WTC11 (cell line): ENCODE results near the gene SMAD6. TPM values are rescaled to one million over a fixed set of nuclear protein-coding genes. Genes with fewer than 3 reads are reported as not detected.

ENCODE experiments used
- ATAC-seq: fragments of 200-7000 bp; cut with Tn5 transposase; 2 replicates; pipeline ENCODE4 v1.10.0; 2021; ENCODE audit warnings: mild to moderate bottlenecking, moderate library complexity
- CTCF ChIA-PET: fragments of 300-600 bp; sonication (Branson Sonifier 250); formaldehyde crosslinking; loops from one replicate; lab custom pipeline; 2021; ENCODE audit warnings: antibody characterized with exemption; lab: Charles Lee
- POLR2A ChIA-PET: fragments of 350-600 bp; sonication (Branson Sonifier 250); formaldehyde crosslinking; loops from one replicate; lab custom pipeline; 2021; ENCODE audit warnings: antibody characterized with exemption; lab: Charles Lee
- DNase-seq: peaks from one replicate; pipeline ENCODE4 v3.0.0; 2021; ENCODE audit warnings: low spot score
- H3K27ac Mint-ChIP-seq: 2 replicates; pipeline ENCODE4 v1.8.0; 2021; ENCODE audit warnings: mixed read lengths
- H3K27me3 Mint-ChIP-seq: 2 replicates; pipeline ENCODE4 v1.8.0; 2021; ENCODE audit warnings: low read depth, mild to moderate bottlenecking, moderate library complexity, mixed read lengths
- H3K36me3 Mint-ChIP-seq: 2 replicates; pipeline ENCODE4 v1.8.0; 2021; ENCODE audit warnings: mixed read lengths
- H3K4me1 Mint-ChIP-seq: 2 replicates; pipeline ENCODE4 v1.8.0; 2022; ENCODE audit warnings: mixed read lengths
- H3K4me3 Mint-ChIP-seq: 2 replicates; pipeline ENCODE4 v1.8.0; 2021; ENCODE audit warnings: mild to moderate bottlenecking, moderate library complexity, mixed read lengths
- H3K9me3 Mint-ChIP-seq: 2 replicates; pipeline ENCODE4 v1.8.0; 2021; ENCODE audit warnings: mixed read lengths
- FOXK1 ChIP-seq: sonication (generic); formaldehyde crosslinking; IDR thresholded peaks from 2 replicates; pipeline ENCODE4 v1.8.0; 2022; ENCODE audit warnings: mild to moderate bottlenecking, moderate library complexity, missing genetic modification reagents
- GABPB1 ChIP-seq: sonication (generic); formaldehyde crosslinking; IDR thresholded peaks from 2 replicates; pipeline ENCODE4 v1.8.1; 2023; ENCODE audit warnings: mild to moderate bottlenecking, missing genetic modification reagents
- GRHL2 ChIP-seq: fragments of 250-450 bp; sonication (Bioruptor Pico); IDR thresholded peaks from 2 replicates; pipeline ENCODE4 v1.8.0; 2022; ENCODE audit warnings: mild to moderate bottlenecking, moderate library complexity; ENCODE audit not compliant: insufficient replicate concordance, severe bottlenecking
- JAZF1 ChIP-seq: fragments of 250-450 bp; sonication (Bioruptor Pico); IDR thresholded peaks from 2 replicates; pipeline ENCODE4 v1.9.0; 2021; ENCODE audit warnings: moderate library complexity, mild to moderate bottlenecking, inconsistent platforms
- SP1 ChIP-seq: sonication (generic); formaldehyde crosslinking; conservative IDR thresholded peaks from 2 replicates; pipeline ENCODE4 v1.8.1; 2022; ENCODE audit warnings: missing genetic modification reagents
- TEAD1 ChIP-seq: sonication (generic); formaldehyde crosslinking; IDR thresholded peaks from 2 replicates; pipeline ENCODE4 v1.8.0; 2022; ENCODE audit warnings: mild to moderate bottlenecking, missing genetic modification reagents
- TEAD4 ChIP-seq: sonication (generic); formaldehyde crosslinking; IDR thresholded peaks from 2 replicates; pipeline ENCODE4 v1.8.0; 2022; ENCODE audit warnings: mild to moderate bottlenecking, missing genetic modification reagents
- ZNF121 ChIP-seq: sonication (generic); formaldehyde crosslinking; IDR thresholded peaks from 2 replicates; pipeline ENCODE4 v1.8.0; 2023; ENCODE audit warnings: missing genetic modification reagents
- ZNF219 ChIP-seq: sonication (generic); formaldehyde crosslinking; IDR thresholded peaks from 2 replicates; pipeline ENCODE4 v1.8.0; 2023; ENCODE audit warnings: missing genetic modification reagents, mild to moderate bottlenecking, borderline replicate concordance
- ZNF232 ChIP-seq: sonication (generic); formaldehyde crosslinking; IDR thresholded peaks from 2 replicates; pipeline ENCODE4 v1.8.0; 2022; ENCODE audit warnings: mild to moderate bottlenecking, missing genetic modification reagents
- ZNF416 ChIP-seq: fragments of 250-450 bp; sonication (Bioruptor Pico); IDR thresholded peaks from 2 replicates; pipeline ENCODE4 v1.9.0; 2021; ENCODE audit warnings: mild to moderate bottlenecking, inconsistent platforms
- ZNF423 ChIP-seq: fragments of 250-450 bp; sonication (Bioruptor Pico); IDR thresholded peaks from 2 replicates; pipeline ENCODE4 v2.1.2; 2022; ENCODE audit warnings: mild to moderate bottlenecking, moderate library complexity
- total RNA-seq: library from RNA; stranded (reverse); gene quantifications from 3 replicates; pipeline ENCODE4 v1.2.3, GENCODE V29; 2021
- TF ChIP-seq, protein P1 (sequence below): sonication (generic); formaldehyde crosslinking; IDR thresholded peaks from 2 replicates; pipeline ENCODE4 v1.8.1; 2022; ENCODE audit warnings: mild to moderate bottlenecking, missing genetic modification reagents, moderate library complexity, borderline replicate concordance
- TF ChIP-seq, protein P2 (sequence below): sonication (generic); formaldehyde crosslinking; IDR thresholded peaks from 2 replicates; pipeline ENCODE4 v1.8.1; 2023; ENCODE audit warnings: mild to moderate bottlenecking, missing genetic modification reagents
- TF ChIP-seq, protein P3 (sequence below): fragments of 250-450 bp; sonication (Bioruptor Pico); IDR thresholded peaks from 2 replicates; pipeline ENCODE4 v1.9.0; 2021; ENCODE audit warnings: mild to moderate bottlenecking, borderline replicate concordance
- TF ChIP-seq, protein P4 (sequence below): sonication (generic); formaldehyde crosslinking; conservative IDR thresholded peaks from 2 replicates; pipeline ENCODE4 v1.8.1; 2022; ENCODE audit warnings: mild to moderate bottlenecking, missing genetic modification reagents
- TF ChIP-seq, protein P5 (sequence below): sonication (generic); formaldehyde crosslinking; IDR thresholded peaks from 2 replicates; pipeline ENCODE4 v1.8.1; 2022; ENCODE audit warnings: low read depth, mild to moderate bottlenecking, moderate library complexity, missing genetic modification reagents, borderline replicate concordance
- TF ChIP-seq, protein P6 (sequence below): sonication (generic); formaldehyde crosslinking; IDR thresholded peaks from 2 replicates; pipeline ENCODE4 v1.8.0; 2023; ENCODE audit warnings: missing genetic modification reagents, mild to moderate bottlenecking, borderline replicate concordance

SMAD6 gene
- total RNA-seq, 1 experiment from 2014 or later = 13.9 TPM

- Mint-ChIP-seq H3K4me1 (peaks cover 23% of the 10 kb centered on the region), H3K9me3 (0 out of 2 replicates have a peak, but pooled peaks cover 4% of the 10 kb centered on the region), H3K27me3 (no peaks in the 10 kb centered on the region; the same call in 1 of the 2 replicates), H3K36me3 (no peaks in the 10 kb centered on the region), H3K4me3 (no peak overlapping the region), H3K27ac (no peak overlapping the region)
- peak; percentile 89 for ATAC-seq
- POLR2A ChIA-PET = no interaction called here
- CTCF ChIA-PET = interaction anchor here (0.8 to 2.1 kb wide), 4 partner anchors 14 to 100 kb away, joined by 3 to 9 read pairs (median 6); no protein-coding TSS in a partner anchor
- peak; percentile 58 for DNase-seq
- peak; percentile 71 for TF ChIP-seq GABPB1 (CRISPR knock-in tag)
- TF ChIP-seq, protein P1, sequence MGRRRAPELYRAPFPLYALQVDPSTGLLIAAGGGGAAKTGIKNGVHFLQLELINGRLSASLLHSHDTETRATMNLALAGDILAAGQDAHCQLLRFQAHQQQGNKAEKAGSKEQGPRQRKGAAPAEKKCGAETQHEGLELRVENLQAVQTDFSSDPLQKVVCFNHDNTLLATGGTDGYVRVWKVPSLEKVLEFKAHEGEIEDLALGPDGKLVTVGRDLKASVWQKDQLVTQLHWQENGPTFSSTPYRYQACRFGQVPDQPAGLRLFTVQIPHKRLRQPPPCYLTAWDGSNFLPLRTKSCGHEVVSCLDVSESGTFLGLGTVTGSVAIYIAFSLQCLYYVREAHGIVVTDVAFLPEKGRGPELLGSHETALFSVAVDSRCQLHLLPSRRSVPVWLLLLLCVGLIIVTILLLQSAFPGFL (CRISPR knock-in tag) = no peak
- TF ChIP-seq, protein P2, sequence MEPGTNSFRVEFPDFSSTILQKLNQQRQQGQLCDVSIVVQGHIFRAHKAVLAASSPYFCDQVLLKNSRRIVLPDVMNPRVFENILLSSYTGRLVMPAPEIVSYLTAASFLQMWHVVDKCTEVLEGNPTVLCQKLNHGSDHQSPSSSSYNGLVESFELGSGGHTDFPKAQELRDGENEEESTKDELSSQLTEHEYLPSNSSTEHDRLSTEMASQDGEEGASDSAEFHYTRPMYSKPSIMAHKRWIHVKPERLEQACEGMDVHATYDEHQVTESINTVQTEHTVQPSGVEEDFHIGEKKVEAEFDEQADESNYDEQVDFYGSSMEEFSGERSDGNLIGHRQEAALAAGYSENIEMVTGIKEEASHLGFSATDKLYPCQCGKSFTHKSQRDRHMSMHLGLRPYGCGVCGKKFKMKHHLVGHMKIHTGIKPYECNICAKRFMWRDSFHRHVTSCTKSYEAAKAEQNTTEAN (CRISPR knock-in tag) = no peak
- no peak for TF ChIP-seq ZNF232 (CRISPR knock-in tag)
- no peak for TF ChIP-seq GRHL2 (CRISPR knock-in tag)
- TF ChIP-seq ZNF416 (CRISPR knock-in tag) = no peak
- TF ChIP-seq JAZF1 (CRISPR knock-in tag) = no peak
- TF ChIP-seq, protein P3, sequence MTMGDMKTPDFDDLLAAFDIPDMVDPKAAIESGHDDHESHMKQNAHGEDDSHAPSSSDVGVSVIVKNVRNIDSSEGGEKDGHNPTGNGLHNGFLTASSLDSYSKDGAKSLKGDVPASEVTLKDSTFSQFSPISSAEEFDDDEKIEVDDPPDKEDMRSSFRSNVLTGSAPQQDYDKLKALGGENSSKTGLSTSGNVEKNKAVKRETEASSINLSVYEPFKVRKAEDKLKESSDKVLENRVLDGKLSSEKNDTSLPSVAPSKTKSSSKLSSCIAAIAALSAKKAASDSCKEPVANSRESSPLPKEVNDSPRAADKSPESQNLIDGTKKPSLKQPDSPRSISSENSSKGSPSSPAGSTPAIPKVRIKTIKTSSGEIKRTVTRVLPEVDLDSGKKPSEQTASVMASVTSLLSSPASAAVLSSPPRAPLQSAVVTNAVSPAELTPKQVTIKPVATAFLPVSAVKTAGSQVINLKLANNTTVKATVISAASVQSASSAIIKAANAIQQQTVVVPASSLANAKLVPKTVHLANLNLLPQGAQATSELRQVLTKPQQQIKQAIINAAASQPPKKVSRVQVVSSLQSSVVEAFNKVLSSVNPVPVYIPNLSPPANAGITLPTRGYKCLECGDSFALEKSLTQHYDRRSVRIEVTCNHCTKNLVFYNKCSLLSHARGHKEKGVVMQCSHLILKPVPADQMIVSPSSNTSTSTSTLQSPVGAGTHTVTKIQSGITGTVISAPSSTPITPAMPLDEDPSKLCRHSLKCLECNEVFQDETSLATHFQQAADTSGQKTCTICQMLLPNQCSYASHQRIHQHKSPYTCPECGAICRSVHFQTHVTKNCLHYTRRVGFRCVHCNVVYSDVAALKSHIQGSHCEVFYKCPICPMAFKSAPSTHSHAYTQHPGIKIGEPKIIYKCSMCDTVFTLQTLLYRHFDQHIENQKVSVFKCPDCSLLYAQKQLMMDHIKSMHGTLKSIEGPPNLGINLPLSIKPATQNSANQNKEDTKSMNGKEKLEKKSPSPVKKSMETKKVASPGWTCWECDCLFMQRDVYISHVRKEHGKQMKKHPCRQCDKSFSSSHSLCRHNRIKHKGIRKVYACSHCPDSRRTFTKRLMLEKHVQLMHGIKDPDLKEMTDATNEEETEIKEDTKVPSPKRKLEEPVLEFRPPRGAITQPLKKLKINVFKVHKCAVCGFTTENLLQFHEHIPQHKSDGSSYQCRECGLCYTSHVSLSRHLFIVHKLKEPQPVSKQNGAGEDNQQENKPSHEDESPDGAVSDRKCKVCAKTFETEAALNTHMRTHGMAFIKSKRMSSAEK (CRISPR knock-in tag) = no peak
Observed at GRCh38 chr15:66803182-66803729, 101.2 kb downstream of the SMAD6 start.

DNA sequence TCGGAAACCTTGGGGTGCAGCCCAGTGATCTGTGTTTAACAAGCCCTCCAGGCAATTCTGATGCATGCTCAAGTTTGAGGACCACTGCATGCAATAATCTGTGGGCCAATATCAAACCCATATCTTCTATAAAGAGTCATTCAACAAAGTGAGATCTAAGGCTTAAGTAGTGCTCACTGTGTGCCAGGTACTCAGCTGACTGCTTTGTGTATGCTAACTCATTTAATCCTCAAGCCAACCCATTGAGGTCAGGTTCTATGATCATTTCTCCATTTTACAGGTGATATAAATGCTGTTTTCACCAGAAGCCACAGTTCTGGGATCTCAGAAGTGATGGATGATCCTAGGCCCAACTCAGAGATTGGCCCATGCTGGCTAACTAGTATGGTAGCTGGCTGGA lies 101.7 kb downstream of the SMAD6 start:
- no peak overlapping the region for H3K27ac Mint-ChIP-seq
- POLR2A ChIA-PET = no interaction called here

More for the DNA sequence above, 101.7 kb downstream of the SMAD6 start:
- no peaks in the 10 kb centered on the region; the same call in 1 of the 2 replicates for H3K27me3 Mint-ChIP-seq
- no peaks in the 10 kb centered on the region for H3K36me3 Mint-ChIP-seq
- TF ChIP-seq TEAD1 (CRISPR knock-in tag) (no peak), TEAD4 (CRISPR knock-in tag) (no peak), ZNF423 (no peak), ZNF219 (CRISPR knock-in tag) (no peak), SP1 (CRISPR knock-in tag) (no peak), ZNF121 (no peak), FOXK1 (CRISPR knock-in tag) (no peak)
- TF ChIP-seq, protein P4, sequence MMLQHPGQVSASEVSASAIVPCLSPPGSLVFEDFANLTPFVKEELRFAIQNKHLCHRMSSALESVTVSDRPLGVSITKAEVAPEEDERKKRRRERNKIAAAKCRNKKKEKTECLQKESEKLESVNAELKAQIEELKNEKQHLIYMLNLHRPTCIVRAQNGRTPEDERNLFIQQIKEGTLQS (CRISPR knock-in tag) = no peak
- TF ChIP-seq, protein P5, sequence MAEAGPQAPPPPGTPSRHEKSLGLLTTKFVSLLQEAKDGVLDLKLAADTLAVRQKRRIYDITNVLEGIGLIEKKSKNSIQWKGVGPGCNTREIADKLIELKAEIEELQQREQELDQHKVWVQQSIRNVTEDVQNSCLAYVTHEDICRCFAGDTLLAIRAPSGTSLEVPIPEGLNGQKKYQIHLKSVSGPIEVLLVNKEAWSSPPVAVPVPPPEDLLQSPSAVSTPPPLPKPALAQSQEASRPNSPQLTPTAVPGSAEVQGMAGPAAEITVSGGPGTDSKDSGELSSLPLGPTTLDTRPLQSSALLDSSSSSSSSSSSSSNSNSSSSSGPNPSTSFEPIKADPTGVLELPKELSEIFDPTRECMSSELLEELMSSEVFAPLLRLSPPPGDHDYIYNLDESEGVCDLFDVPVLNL (CRISPR knock-in tag) = no peak
- TF ChIP-seq, protein P6, sequence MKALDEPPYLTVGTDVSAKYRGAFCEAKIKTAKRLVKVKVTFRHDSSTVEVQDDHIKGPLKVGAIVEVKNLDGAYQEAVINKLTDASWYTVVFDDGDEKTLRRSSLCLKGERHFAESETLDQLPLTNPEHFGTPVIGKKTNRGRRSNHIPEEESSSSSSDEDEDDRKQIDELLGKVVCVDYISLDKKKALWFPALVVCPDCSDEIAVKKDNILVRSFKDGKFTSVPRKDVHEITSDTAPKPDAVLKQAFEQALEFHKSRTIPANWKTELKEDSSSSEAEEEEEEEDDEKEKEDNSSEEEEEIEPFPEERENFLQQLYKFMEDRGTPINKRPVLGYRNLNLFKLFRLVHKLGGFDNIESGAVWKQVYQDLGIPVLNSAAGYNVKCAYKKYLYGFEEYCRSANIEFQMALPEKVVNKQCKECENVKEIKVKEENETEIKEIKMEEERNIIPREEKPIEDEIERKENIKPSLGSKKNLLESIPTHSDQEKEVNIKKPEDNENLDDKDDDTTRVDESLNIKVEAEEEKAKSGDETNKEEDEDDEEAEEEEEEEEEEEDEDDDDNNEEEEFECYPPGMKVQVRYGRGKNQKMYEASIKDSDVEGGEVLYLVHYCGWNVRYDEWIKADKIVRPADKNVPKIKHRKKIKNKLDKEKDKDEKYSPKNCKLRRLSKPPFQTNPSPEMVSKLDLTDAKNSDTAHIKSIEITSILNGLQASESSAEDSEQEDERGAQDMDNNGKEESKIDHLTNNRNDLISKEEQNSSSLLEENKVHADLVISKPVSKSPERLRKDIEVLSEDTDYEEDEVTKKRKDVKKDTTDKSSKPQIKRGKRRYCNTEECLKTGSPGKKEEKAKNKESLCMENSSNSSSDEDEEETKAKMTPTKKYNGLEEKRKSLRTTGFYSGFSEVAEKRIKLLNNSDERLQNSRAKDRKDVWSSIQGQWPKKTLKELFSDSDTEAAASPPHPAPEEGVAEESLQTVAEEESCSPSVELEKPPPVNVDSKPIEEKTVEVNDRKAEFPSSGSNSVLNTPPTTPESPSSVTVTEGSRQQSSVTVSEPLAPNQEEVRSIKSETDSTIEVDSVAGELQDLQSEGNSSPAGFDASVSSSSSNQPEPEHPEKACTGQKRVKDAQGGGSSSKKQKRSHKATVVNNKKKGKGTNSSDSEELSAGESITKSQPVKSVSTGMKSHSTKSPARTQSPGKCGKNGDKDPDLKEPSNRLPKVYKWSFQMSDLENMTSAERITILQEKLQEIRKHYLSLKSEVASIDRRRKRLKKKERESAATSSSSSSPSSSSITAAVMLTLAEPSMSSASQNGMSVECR (CRISPR knock-in tag) = no peak
- peaks cover 5% of the 10 kb centered on the region; the same call in 1 of the 2 replicates for H3K9me3 Mint-ChIP-seq
- ATAC-seq (no peak), DNase-seq (no peak)
- no peak overlapping the region for H3K4me3 Mint-ChIP-seq
- CTCF ChIA-PET = interaction anchor here (0.8 to 2.1 kb wide), 4 partner anchors 14 to 101 kb away, joined by 3 to 9 read pairs (median 6); no protein-coding TSS in a partner anchor
- peaks cover 23% of the 10 kb centered on the region for H3K4me1 Mint-ChIP-seq
